ENCODE data around the gene SRPK3.
"Not testable (repeated sequence)": the region's sequence is repeated elsewhere in the genome, so short reads cannot be mapped to it uniquely, and the experiment has no call there.

GRCh38 chrX:153818064-153818463 lies 37.2 kb downstream of the SRPK3 start:
- not testable (repeated sequence) for TF ChIP-seq EZH2 (IDR thresholded peaks at IDR 0.05; ENCODE audit: low read length); CTCF (optimal IDR thresholded peaks at IDR 0.05 in 1 of 3, IDR thresholded peaks at IDR 0.05 in 1 of 3, conservative IDR thresholded peaks at IDR 0.05 in 1 of 3; ENCODE audit: extremely low read depth in 1 of 3, insufficient read depth in 2 of 3, low read length in 3 of 3)

Measured in keratinocyte (primary cell).